GM10266 (cell line): ENCODE measurements around the gene ADAMTS12.
A peak's percentile ranks its signal among the peaks of the same experiment; 100 is the strongest.

Experiments used
- DNase-seq: peaks from one replicate; pipeline ENCODE4 v3.0.0; 2012; ENCODE audit errors: extremely low spot score
- CTCF ChIP-seq: IDR thresholded peaks from 2 replicates; pipeline ENCODE4 v1.5.1; 2012; ENCODE audit warnings: mild to moderate bottlenecking, low read depth; ENCODE audit not compliant: control insufficient read depth, insufficient read depth; ENCODE audit errors: missing control alignments

ADAMTS12 gene

GRCh38 chr5:33834334-33834733, 57.5 kb downstream of the ADAMTS12 start:
- DNase-seq: no peak
- no peak for TF ChIP-seq CTCF

- no peak for DNase-seq
- no peak for TF ChIP-seq CTCF
Observed at GRCh38 chr5:33833237-33833575, 58.6 kb downstream of the ADAMTS12 start.

- peak; percentile 12 for DNase-seq
- no peak for TF ChIP-seq CTCF
Observed at GRCh38 chr5:33832404-33833236, 59.2 kb downstream of the ADAMTS12 start.

GRCh38 chr5:33831041-33831440, 60.7 kb downstream of the ADAMTS12 start:
- no peak for DNase-seq
- TF ChIP-seq CTCF: no peak

- DNase-seq: no peak
- TF ChIP-seq CTCF: no peak
Observed at GRCh38 chr5:33829430-33829829, 62.4 kb downstream of the ADAMTS12 start.

- TF ChIP-seq CTCF: no peak
- no peak for DNase-seq
Observed at GRCh38 chr5:33828626-33829308, 63.0 kb downstream of the ADAMTS12 start.

GRCh38 chr5:33827885-33828284, 63.9 kb downstream of the ADAMTS12 start:
- no peak for DNase-seq
- TF ChIP-seq CTCF: no peak
